Stomach (tissue), 9 donors: ENCODE results near the gene DTNBP1. TPM values are rescaled to one million over a fixed set of nuclear protein-coding genes. Genes with fewer than 3 reads are reported as not detected.

ENCODE experiments used
- DNase-seq, 2 donors: peaks; one replicate each; pipeline versions ENCODE4 v3.0.0 to v3.0.0-alpha.2; 2013 to 2019
- H3K27ac ChIP-seq, 5 donors: fragments of 200-600 bp in 4 of 5; sonication (generic) in 4 of 5; one replicate each; pipeline ENCODE4 v1.5.1; 2013 to 2019; ENCODE audit warnings: mild to moderate bottlenecking in 1 of 5, moderate library complexity in 1 of 5
- H3K27me3 ChIP-seq, 3 donors: fragments of 200-600 bp; sonication (generic); one replicate each; pipeline ENCODE4 v1.5.1; 2017 to 2019; ENCODE audit warnings: mixed run types in 1 of 3
- H3K36me3 ChIP-seq, 4 donors: fragments of 200-600 bp; sonication (generic); 1 replicate in 3 of 4; 2 replicates in 1 of 4; pipeline ENCODE4 v1.5.1; 2016 to 2019
- H3K4me1 ChIP-seq, 4 donors: fragments of 200-600 bp; sonication (generic); one replicate each; pipeline ENCODE4 v1.5.1; 2016 to 2019
- H3K4me3 ChIP-seq, 4 donors: fragments of 200-600 bp; sonication (generic) in 3 of 4; one replicate each; pipeline ENCODE4 v1.5.1; 2016 to 2019; ENCODE audit warnings: mild to moderate bottlenecking in 1 of 4
- H3K9me3 ChIP-seq, 4 donors: fragments of 200-600 bp; sonication (generic); one replicate each; pipeline ENCODE4 v1.5.1; 2016 to 2019
- EP300 ChIP-seq: sonication (generic); formaldehyde crosslinking; IDR thresholded peaks from one replicate; pipeline ENCODE4 v1.6.1; 2017; ENCODE audit warnings: antibody characterized with exemption
- POLR2A ChIP-seq, 4 donors: fragments of 450-650 bp; IDR thresholded peaks; one replicate each; pipeline ENCODE4 v1.6.1; 2016; ENCODE audit warnings: antibody characterized with exemption in 4 of 4, control low read depth in 2 of 4, mild to moderate bottlenecking in 1 of 4, moderate library complexity in 1 of 4
- POLR2AphosphoS5 ChIP-seq, 3 donors: sonication (generic); formaldehyde crosslinking; IDR thresholded peaks; one replicate each; pipeline ENCODE4 v1.6.1; 2016; ENCODE audit warnings: antibody characterized with exemption in 3 of 3
- WGBS, 5 donors: extraction: QIAGEN DNeasy Blood & Tissue Kit in 3 of 5; methylation state at CpG; one replicate each; pipeline versions ENCODE4 v1.1.5 to v1.1.7; 2013 to 2018; 5-methylcytosine and 5-hydroxymethylcytosine counted together
- intact Hi-C: fragments of 100-400 bp; cut with DNase I; formaldehyde crosslinking; loops from one replicate; pipeline ENCODE4 v1.15.1; 2023; ENCODE audit warnings: low total_unique reads
- polyA plus RNA-seq, 3 donors: library from polyadenylated mRNA; stranded (reverse); fragments of 200-250 nt; gene quantifications; one replicate each; pipeline ENCODE4 v1.2.3, GENCODE V29; 2013
- total RNA-seq, 5 donors: library from RNA; depleted of rRNA; stranded (reverse); fragments of >200 nt; gene quantifications; one replicate each; pipeline versions ENCODE4 v1.1.0 to v1.2.3, GENCODE V29; 2014 to 2016
- TF ChIP-seq, protein P1 (sequence below), 7 experiments: fragments of 450-650 bp in 4 of 7; fragments of 200-600 bp in 3 of 7; sonication (generic) in 3 of 7; IDR thresholded peaks; one replicate each; pipeline ENCODE4 v1.5.1; 2016 to 2019; ENCODE audit warnings: antibody characterized with exemption in 7 of 7, control low read depth in 2 of 7, mild to moderate bottlenecking in 1 of 7
- donor health status: healthy with polysubstance abuse.
- donor health status: Bipolar disorder and iron deficiency.
- donor health status: healthy.

The DTNBP1 gene
- total and polyA plus RNA-seq, 8 donors, result 4.1 to 68.7 (median 12.0) TPM

DNA sequence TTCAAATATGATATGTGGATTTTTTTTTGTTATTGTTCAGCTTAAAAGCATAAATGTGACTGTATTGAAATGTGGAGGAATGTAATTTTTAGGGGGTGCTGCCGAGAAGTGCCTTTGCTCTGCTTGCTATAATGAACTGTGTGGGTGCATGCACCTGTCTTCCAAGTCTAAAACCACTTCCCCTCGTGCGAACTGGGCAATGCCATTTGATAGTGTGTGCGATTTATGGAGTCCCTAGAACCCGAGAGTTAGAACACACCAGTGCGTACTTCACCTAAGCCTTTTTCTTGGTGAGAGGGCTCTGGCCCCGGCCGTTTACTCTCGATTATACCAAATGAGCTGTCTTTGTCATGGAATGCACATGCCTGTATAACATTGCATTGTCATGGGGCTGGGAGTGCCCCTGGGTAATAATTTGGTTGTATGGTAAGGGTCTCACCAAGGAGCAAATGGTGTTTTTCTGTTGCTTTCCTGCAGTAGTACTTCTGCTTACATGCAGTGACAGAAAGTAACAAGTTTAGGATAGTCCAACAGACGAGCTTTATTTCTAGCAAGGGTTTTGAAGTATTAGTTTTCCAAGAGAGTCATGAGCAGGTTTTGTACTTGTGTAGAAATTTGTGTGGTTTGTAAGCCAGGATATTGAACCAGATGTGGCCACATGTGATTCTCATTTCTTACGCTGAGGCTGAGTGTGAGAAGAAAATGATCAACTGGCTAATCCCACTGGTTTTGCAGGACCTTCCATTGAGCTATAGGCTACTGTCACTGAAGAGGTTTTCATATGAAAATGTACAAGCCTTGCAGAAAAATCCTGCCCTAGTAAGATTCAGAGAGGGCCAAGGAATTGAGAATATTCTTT, 172.4 kb downstream of the DTNBP1 start:
- intact Hi-C loops, result no loop called here
- no peak for DNase-seq
- peak overlapping the region in 1 of 5 donors; percentile 65 for H3K27ac ChIP-seq

DNA sequence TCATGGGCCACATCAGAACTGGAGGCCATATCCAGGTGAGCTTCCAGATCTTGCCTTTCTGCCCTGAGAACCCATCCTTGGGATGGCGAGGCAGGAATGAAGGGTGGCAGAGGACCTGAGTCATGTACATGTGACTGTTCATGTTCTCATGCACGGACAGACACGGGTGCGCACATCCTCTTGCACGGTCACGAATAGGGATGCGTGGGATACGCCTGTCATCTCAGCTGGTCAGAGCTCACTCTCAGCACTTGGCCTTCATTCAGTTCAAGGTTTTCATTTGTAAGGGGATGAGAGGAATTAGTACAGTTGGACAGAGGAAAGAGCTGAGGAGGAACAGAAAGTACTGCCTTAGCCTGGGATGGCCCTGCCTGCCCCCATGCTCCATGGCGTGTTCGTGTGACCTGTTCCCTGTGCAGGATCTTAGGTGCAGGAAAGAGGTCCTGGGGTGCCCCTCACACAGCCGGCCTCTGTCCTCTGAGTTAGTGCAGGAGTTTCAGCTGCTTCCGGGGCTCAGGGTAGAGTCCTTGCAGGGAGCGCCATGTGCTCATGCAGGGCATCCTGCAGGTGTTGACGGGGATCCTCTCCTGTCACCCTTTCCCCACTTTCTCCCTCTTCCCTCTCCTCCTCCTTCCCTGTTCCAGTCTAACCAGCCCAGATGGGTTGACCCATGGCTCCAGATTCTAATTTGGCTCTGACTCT, 173.4 kb downstream of the DTNBP1 start:
- no peak for DNase-seq
- Histone ChIP-seq H3K4me3 (no peak overlapping the region), H3K4me1 (peaks cover 9 to 30% (median 20%) of the 10 kb centered on the region in 4 donors), H3K27me3 (no peaks in the 10 kb centered on the region), H3K9me3 (no peaks in the 10 kb centered on the region), H3K36me3 (peaks cover 18 to 35% (median 30%) of the 10 kb centered on the region in 4 donors), H3K27ac (no peak overlapping the region)
- WGBS, 5 donors, result 80 to 93% (median 86%) methylated on average over 14 of the region's 14 CpGs
- no peak for TF ChIP-seq EP300
- TF ChIP-seq, protein P1, sequence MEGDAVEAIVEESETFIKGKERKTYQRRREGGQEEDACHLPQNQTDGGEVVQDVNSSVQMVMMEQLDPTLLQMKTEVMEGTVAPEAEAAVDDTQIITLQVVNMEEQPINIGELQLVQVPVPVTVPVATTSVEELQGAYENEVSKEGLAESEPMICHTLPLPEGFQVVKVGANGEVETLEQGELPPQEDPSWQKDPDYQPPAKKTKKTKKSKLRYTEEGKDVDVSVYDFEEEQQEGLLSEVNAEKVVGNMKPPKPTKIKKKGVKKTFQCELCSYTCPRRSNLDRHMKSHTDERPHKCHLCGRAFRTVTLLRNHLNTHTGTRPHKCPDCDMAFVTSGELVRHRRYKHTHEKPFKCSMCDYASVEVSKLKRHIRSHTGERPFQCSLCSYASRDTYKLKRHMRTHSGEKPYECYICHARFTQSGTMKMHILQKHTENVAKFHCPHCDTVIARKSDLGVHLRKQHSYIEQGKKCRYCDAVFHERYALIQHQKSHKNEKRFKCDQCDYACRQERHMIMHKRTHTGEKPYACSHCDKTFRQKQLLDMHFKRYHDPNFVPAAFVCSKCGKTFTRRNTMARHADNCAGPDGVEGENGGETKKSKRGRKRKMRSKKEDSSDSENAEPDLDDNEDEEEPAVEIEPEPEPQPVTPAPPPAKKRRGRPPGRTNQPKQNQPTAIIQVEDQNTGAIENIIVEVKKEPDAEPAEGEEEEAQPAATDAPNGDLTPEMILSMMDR (IDR thresholded peaks at IDR 0.05), result no peak
- TF ChIP-seq POLR2AphosphoS5 (IDR thresholded peaks at IDR 0.05), result no peak
- no peak for TF ChIP-seq POLR2A (IDR thresholded peaks at IDR 0.05)
- intact Hi-C loops, result no loop called here

More for the DNA sequence above, 172.4 kb downstream of the DTNBP1 start:
- Histone ChIP-seq H3K27me3 (no peaks in the 10 kb centered on the region), H3K4me1 (peaks cover 9 to 31% (median 21%) of the 10 kb centered on the region in 4 donors), H3K9me3 (no peaks in the 10 kb centered on the region), H3K4me3 (no peak overlapping the region), H3K36me3 (peaks cover 18 to 36% (median 32%) of the 10 kb centered on the region in 4 donors)
- TF ChIP-seq POLR2A (IDR thresholded peaks at IDR 0.05) (no peak), POLR2AphosphoS5 (IDR thresholded peaks at IDR 0.05) (no peak), EP300 (no peak)
- TF ChIP-seq, protein P1 (IDR thresholded peaks at IDR 0.05), result no peak
- WGBS, 5 donors, result 83 to 93% (median 85%) methylated on average over 11 of the region's 11 CpGs

DNA sequence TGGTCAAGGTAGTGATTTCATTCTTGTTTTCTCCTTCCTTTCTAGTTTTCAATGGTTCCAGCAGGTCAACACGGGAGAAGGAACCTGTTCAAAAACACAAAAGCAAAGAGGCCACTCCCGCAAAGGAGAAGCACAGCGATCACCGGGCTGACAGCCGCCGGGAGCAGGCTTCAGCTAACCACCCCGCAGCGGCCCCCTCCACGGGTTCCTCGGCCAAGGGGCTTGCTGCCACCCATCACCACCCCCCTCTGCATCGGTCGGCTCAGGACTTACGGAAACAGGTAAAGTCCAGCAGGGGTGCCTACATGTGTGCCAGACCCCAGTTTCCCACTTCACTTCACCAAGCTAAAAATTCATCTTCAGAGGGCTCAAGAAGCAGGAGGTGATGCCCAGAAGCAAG, 175.6 kb downstream of the DTNBP1 start:
- Histone ChIP-seq H3K27me3 (no peaks in the 10 kb centered on the region), H3K36me3 (peaks cover 18 to 31% (median 30%) of the 10 kb centered on the region in 4 donors), H3K4me1 (peaks cover 9 to 34% (median 22%) of the 10 kb centered on the region in 4 donors), H3K4me3 (no peak overlapping the region), H3K9me3 (no peaks in the 10 kb centered on the region), H3K27ac (no peak overlapping the region)
- intact Hi-C loops, result no loop called here
- no peak for DNase-seq
- TF ChIP-seq EP300 (no peak), POLR2A (IDR thresholded peaks at IDR 0.05) (no peak), POLR2AphosphoS5 (IDR thresholded peaks at IDR 0.05) (no peak)
- TF ChIP-seq, protein P1 (IDR thresholded peaks at IDR 0.05), result no peak
- 92 to 99% (median 97%) methylated on average over 13 of the region's 13 CpGs for WGBS, 5 donors

DNA sequence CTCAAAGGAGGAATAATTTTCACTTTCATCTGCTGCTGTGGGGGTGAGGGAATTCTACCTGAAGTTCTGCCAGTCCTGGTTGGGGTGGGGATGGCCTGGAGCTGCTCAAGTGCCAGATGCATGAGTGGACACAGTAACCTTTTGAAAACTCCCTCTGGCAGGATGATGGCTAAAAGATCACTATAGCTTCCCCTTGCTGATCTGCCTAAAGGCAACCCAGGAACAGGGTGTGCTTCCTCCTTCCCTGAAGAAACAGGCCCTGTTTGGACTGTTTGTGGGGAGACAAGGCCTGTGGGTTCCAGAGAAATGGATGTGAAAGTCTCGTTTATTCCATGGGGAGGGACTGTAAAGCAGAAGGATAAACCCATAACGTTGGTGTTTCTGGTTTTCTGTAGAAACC, 176.9 kb downstream of the DTNBP1 start:
- Histone ChIP-seq H3K4me1 (peaks cover 0 to 21% (median 9%) of the 10 kb centered on the region in 4 donors), H3K9me3 (no peaks in the 10 kb centered on the region), H3K36me3 (peaks cover 18 to 31% (median 30%) of the 10 kb centered on the region in 4 donors), H3K4me3 (no peak overlapping the region), H3K27me3 (no peaks in the 10 kb centered on the region), H3K27ac (no peak overlapping the region)
- TF ChIP-seq POLR2AphosphoS5 (IDR thresholded peaks at IDR 0.05), result no peak
- intact Hi-C loops, result no loop called here
- DNase-seq, result no peak
- 64 to 82% (median 81%) methylated on average over 2 of the region's 2 CpGs for WGBS, 5 donors
